Thyroid gland (tissue), 4 donors: ENCODE results near the gene DUSP22.

Experiments
- CTCF ChIP-seq, 6 experiments: fragments of 200-600 bp in 3 of 6; fragments of 450-650 bp in 3 of 6; sonication (generic) in 3 of 6; IDR thresholded peaks; one replicate each; pipeline ENCODE4 v1.5.1; 2016 to 2019; ENCODE audit warnings: antibody characterized with exemption in 6 of 6, mild to moderate bottlenecking in 2 of 6, inconsistent platforms in 1 of 6, moderate library complexity in 1 of 6
- POLR2A ChIP-seq, 2 donors: fragments of 450-650 bp; IDR thresholded peaks; one replicate each; pipeline ENCODE4 v1.6.1; 2017; ENCODE audit warnings: antibody characterized with exemption in 2 of 2, mild to moderate bottlenecking in 2 of 2, moderate library complexity in 1 of 2

- TF ChIP-seq CTCF (IDR thresholded peaks at IDR 0.05) (no peak), POLR2A (IDR thresholded peaks at IDR 0.05) (no peak)
Observed at GRCh38 chr6:291204-291696, 1.0 kb upstream of the DUSP22 start.
